ENCODE measurements around the gene CUX1. TPM values are rescaled to one million over a fixed set of nuclear protein-coding genes. Genes with fewer than 3 reads are reported as not detected.

Gene CUX1
- total RNA-seq, 1 experiment from 2014 or later = 47.6 TPM

GRCh38 chr7:101858437-101859385, 41.3 kb downstream of the CUX1 start:
- intact Hi-C loops (cut with micrococcal nuclease) = no loop called here
- CTCF ChIA-PET = interaction anchor here (0.5 to 1.5 kb wide), 8 partner anchors 11 to 404 kb away, joined by 3 to 6 read pairs (median 4); no protein-coding TSS in a partner anchor
- H3K9me3 Mint-ChIP-seq (ENCODE audit: unreplicated experiment) = no peaks in the 10 kb centered on the region
- H3K36me3 Mint-ChIP-seq (ENCODE audit: insufficient read depth, unreplicated experiment) = no peaks in the 10 kb centered on the region
- no peaks in the 10 kb centered on the region for H3K27me3 Mint-ChIP-seq (ENCODE audit: insufficient read depth, unreplicated experiment)
- no peak for DNase-seq (ENCODE audit: unreplicated experiment)
- POLR2A ChIA-PET = interaction anchor here (0.6 to 3.6 kb wide), 4 partner anchors 10 to 392 kb away, joined by 3 to 17 read pairs (median 3); no protein-coding TSS in a partner anchor
- H3K4me3 Mint-ChIP-seq (ENCODE audit: unreplicated experiment) = peak overlapping the region; percentile 46
- BruUV-seq (replicated peaks) = no TSS peak
- no peak overlapping the region for H3K27ac Mint-ChIP-seq (ENCODE audit: low read depth, unreplicated experiment)
- no peak for TF ChIP-seq CTCF (IDR thresholded peaks at IDR 0.05; ENCODE audit: unreplicated experiment)
- peaks cover 32% of the 10 kb centered on the region for H3K4me1 Mint-ChIP-seq (ENCODE audit: insufficient read depth, unreplicated experiment)

GRCh38 chr7:101859411-101860106, 42.1 kb downstream of the CUX1 start:
- intact Hi-C loops (cut with micrococcal nuclease) = no loop called here
- Mint-ChIP-seq H3K9me3 (ENCODE audit: unreplicated experiment) (no peaks in the 10 kb centered on the region), H3K4me3 (ENCODE audit: unreplicated experiment) (no peak overlapping the region), H3K36me3 (ENCODE audit: insufficient read depth, unreplicated experiment) (no peaks in the 10 kb centered on the region), H3K27ac (ENCODE audit: low read depth, unreplicated experiment) (peak overlapping the region; percentile 29), H3K27me3 (ENCODE audit: insufficient read depth, unreplicated experiment) (no peaks in the 10 kb centered on the region), H3K4me1 (ENCODE audit: insufficient read depth, unreplicated experiment) (peaks cover 32% of the 10 kb centered on the region)
- TF ChIP-seq CTCF (IDR thresholded peaks at IDR 0.05; ENCODE audit: unreplicated experiment) = no peak
- no TSS peak for BruUV-seq (replicated peaks)
- ChIA-PET CTCF (interaction anchor here (0.5 to 1.0 kb wide), 3 partner anchors 10 to 359 kb away, joined by 3 to 5 read pairs (median 4); no protein-coding TSS in a partner anchor), POLR2A (interaction anchor here (0.6 to 1.1 kb wide), 3 partner anchors 10 to 391 kb away, joined by 3 read pairs; no protein-coding TSS in a partner anchor)
- DNase-seq (ENCODE audit: unreplicated experiment) = no peak

GRCh38 chr7:101860316-101861217, 43.1 kb downstream of the CUX1 start:
- DNase-seq (ENCODE audit: unreplicated experiment) = no peak
- no TSS peak for BruUV-seq (replicated peaks)
- peaks cover 27% of the 10 kb centered on the region for H3K4me1 Mint-ChIP-seq (ENCODE audit: insufficient read depth, unreplicated experiment)
- no peak overlapping the region for H3K4me3 Mint-ChIP-seq (ENCODE audit: unreplicated experiment)
- ChIA-PET CTCF (interaction anchor here (0.7 kb wide), 2 partner anchors 22 to 578 kb away, joined by 3 to 4 read pairs; no protein-coding TSS in a partner anchor), POLR2A (interaction anchor here (0.9 kb wide), 1 partner anchor 20 kb away, joined by 5 read pairs; no protein-coding TSS in a partner anchor)
- intact Hi-C loops (cut with micrococcal nuclease) = no loop called here
- H3K27ac Mint-ChIP-seq (ENCODE audit: low read depth, unreplicated experiment) = no peak overlapping the region
- H3K9me3 Mint-ChIP-seq (ENCODE audit: unreplicated experiment) = no peaks in the 10 kb centered on the region
- no peak for TF ChIP-seq CTCF (IDR thresholded peaks at IDR 0.05; ENCODE audit: unreplicated experiment)
- H3K36me3 Mint-ChIP-seq (ENCODE audit: insufficient read depth, unreplicated experiment) = no peaks in the 10 kb centered on the region
- H3K27me3 Mint-ChIP-seq (ENCODE audit: insufficient read depth, unreplicated experiment) = no peaks in the 10 kb centered on the region
